H1 (cell line): ENCODE data around the gene GUCY2D. TPM values are rescaled to one million over a fixed set of nuclear protein-coding genes. Genes with fewer than 3 reads are reported as not detected.

Source experiments
- ASH2L ChIP-seq: fragments of 200-600, 300-600 bp; sonication (generic); IDR thresholded peaks from one replicate; pipeline ENCODE4 v1.7.1; 2017; ENCODE audit warnings: low read length
- CTBP2 ChIP-seq: IDR thresholded peaks from 2 replicates; pipeline ENCODE4 v1.7.0; 2011; ENCODE audit warnings: borderline replicate concordance, mild to moderate bottlenecking, moderate library complexity, mixed read lengths, low read length; ENCODE audit not compliant: insufficient read depth, insufficient read length
- GABPA ChIP-seq: IDR thresholded peaks from 2 replicates; pipeline ENCODE4 v1.6.1; 2011; ENCODE audit warnings: mild to moderate bottlenecking, low read length, moderate library complexity, borderline replicate concordance; ENCODE audit not compliant: insufficient read depth
- RNF2 ChIP-seq: fragments of 200-900, 300-1000 bp; sonication (generic); IDR thresholded peaks from 2 replicates; pipeline ENCODE4 v1.7.1; 2016; ENCODE audit warnings: borderline replicate concordance, low read depth, mild to moderate bottlenecking, antibody characterized with exemption, low read length; ENCODE audit not compliant: poor library complexity, severe bottlenecking; ENCODE audit errors: missing control alignments
- SIN3A ChIP-seq, 2 experiments: IDR thresholded peaks in 1 of 2; conservative IDR thresholded peaks in 1 of 2; 2 replicates each; pipeline ENCODE4 v1.6.1; 2011 to 2012; ENCODE audit warnings: low read length in 2 of 2, improper control_type of control experiment in 1 of 2, low read depth in 1 of 2, mild to moderate bottlenecking in 1 of 2
- SP4 ChIP-seq: IDR thresholded peaks from 2 replicates; pipeline ENCODE4 v1.6.1; 2012; ENCODE audit warnings: low read length, inconsistent platforms
- TBP ChIP-seq: IDR thresholded peaks from 2 replicates; pipeline ENCODE4 v1.6.1; 2011; ENCODE audit warnings: low read depth, low read length, improper control_type of control experiment
- polyA plus RNA-seq, 7 experiments: library from polyadenylated mRNA; depleted of rRNA in 3 of 7; stranded (reverse) in 5 of 7; unstranded in 2 of 7; fragments of >200 nt in 5 of 7; fragments of 200-250 nt in 2 of 7; gene quantifications; 1 replicate in 5 of 7; 2 replicates in 1 of 7; 4 replicates in 1 of 7; pipeline versions ENCODE4 v1.2.1 to v1.2.3, GENCODE V29; 2011 to 2013; ENCODE audit warnings: missing spikeins in 2 of 7, mixed read lengths in 2 of 7
- total RNA-seq: library from RNA; stranded (reverse); fragmentation: NEBNext Ultra II Directional; extraction: Animal tissue kit (Norgen Biotek cat#: 25700); gene quantifications from 2 replicates; pipeline ENCODE4 v1.2.1, GENCODE V29; 2021

The GUCY2D gene
- total and polyA plus RNA-seq, 2 of the 8 experiments (the other 6 are each of a cell fraction or from before 2014, with no cell fraction given) = 0.20 to 0.48 TPM

- no peak for TF ChIP-seq TBP
- no peak for TF ChIP-seq SP4
- no peak for TF ChIP-seq CTBP2
- TF ChIP-seq SIN3A (conservative IDR thresholded peaks at IDR 0.05 in 1 of 2, IDR thresholded peaks at IDR 0.05 in 1 of 2; ENCODE audit: low read depth in 1 of 2, low read length in 2 of 2) = no peak
- no peak for TF ChIP-seq RNF2
- TF ChIP-seq GABPA = no peak
- TF ChIP-seq ASH2L = no peak
These were observed 4.6 kb downstream of the GUCY2D start (continued) for GRCh38 chr17:8006836-8007680.
